ENCODE data around the gene OR1N2. TPM values are rescaled to one million over a fixed set of nuclear protein-coding genes. Genes with fewer than 3 reads are reported as not detected.

The OR1N2 gene
- total and polyA plus RNA-seq, 4 donors = not detected

GRCh38 chr9:122506964-122507363 is 45.9 kb upstream of the OR1N2 start:
- Histone ChIP-seq H3K9ac (ENCODE audit: low read depth in 1 of 2, low read length in 2 of 2) (no peak overlapping the region), H3K36me3 (ENCODE audit: control insufficient read depth in 4 of 4, insufficient read depth in 3 of 4, low read depth in 1 of 4, low read length in 3 of 4) (no peaks in the 10 kb centered on the region), H3K9me3 (ENCODE audit: control insufficient read depth in 4 of 4, low read length in 3 of 4) (no peaks in the 10 kb centered on the region), H3K27ac (ENCODE audit: low read depth in 1 of 2, low read length in 2 of 2) (no peak overlapping the region), H3K27me3 (ENCODE audit: control insufficient read depth in 4 of 4, insufficient read depth in 4 of 4, low read length in 3 of 4) (no peaks in the 10 kb centered on the region), H3K4me3 (ENCODE audit: low read depth in 1 of 3, low read length in 3 of 3) (no peak overlapping the region), H3K4me1 (ENCODE audit: control insufficient read depth in 4 of 4, insufficient read depth in 4 of 4, low read length in 3 of 4) (no peaks in the 10 kb centered on the region)
- TF ChIP-seq ZBTB33 (IDR thresholded peaks at IDR 0.05) (no peak), RXRA (IDR thresholded peaks at IDR 0.05) (no peak), SP1 (IDR thresholded peaks at IDR 0.05) (no peak), JUND (IDR thresholded peaks at IDR 0.05) (no peak)
- WGBS = 26% methylated on average over 2 of the region's 2 CpGs
- DNase-seq (ENCODE audit: low spot score) = no peak

- Histone ChIP-seq H3K27me3 (ENCODE audit: control insufficient read depth in 4 of 4, insufficient read depth in 4 of 4, low read length in 3 of 4) (no peaks in the 10 kb centered on the region), H3K9ac (ENCODE audit: low read depth in 1 of 2, low read length in 2 of 2) (no peak within 1 kb of the TSS), H3K36me3 (ENCODE audit: control insufficient read depth in 4 of 4, insufficient read depth in 3 of 4, low read depth in 1 of 4, low read length in 3 of 4) (no peaks in the 10 kb centered on the region), H3K9me3 (ENCODE audit: control insufficient read depth in 4 of 4, low read length in 3 of 4) (no peaks in the 10 kb centered on the region), H3K4me3 (ENCODE audit: low read depth in 1 of 3, low read length in 3 of 3) (no peak within 1 kb of the TSS), H3K4me1 (ENCODE audit: control insufficient read depth in 4 of 4, insufficient read depth in 4 of 4, low read length in 3 of 4) (no peaks in the 10 kb centered on the region), H3K27ac (ENCODE audit: low read depth in 1 of 2, low read length in 2 of 2) (no peak within 1 kb of the TSS)
- no peak for DNase-seq (ENCODE audit: low spot score)
- 75% methylated on average over 6 of the region's 6 CpGs for WGBS
- TF ChIP-seq ATF3 (IDR thresholded peaks at IDR 0.05) = no peak
- no peak for TF ChIP-seq NR2F2 (IDR thresholded peaks at IDR 0.05)
- no peak for TF ChIP-seq HNF4G (IDR thresholded peaks at IDR 0.05)
These were observed 42.4 kb upstream of the OR1N2 start, which contains the start of gene OR1J2 for GRCh38 chr9:122510502-122510901. OR1J2 (plus strand) TSS chr9:122510802; CDS start chr9:122510802, 0 bp downstream.

GRCh38 chr9:122518226-122518625 is 34.7 kb upstream of the OR1N2 start:
- no peaks in the 10 kb centered on the region for H3K4me1 ChIP-seq (ENCODE audit: control insufficient read depth in 4 of 4, insufficient read depth in 4 of 4, low read length in 3 of 4)
- no peaks in the 10 kb centered on the region for H3K36me3 ChIP-seq (ENCODE audit: control insufficient read depth in 4 of 4, insufficient read depth in 3 of 4, low read depth in 1 of 4, low read length in 3 of 4)
- H3K27ac ChIP-seq (ENCODE audit: low read depth in 1 of 2, low read length in 2 of 2) = no peak overlapping the region
- H3K9ac ChIP-seq (ENCODE audit: low read depth in 1 of 2, low read length in 2 of 2) = no peak overlapping the region
- H3K4me3 ChIP-seq (ENCODE audit: low read depth in 1 of 3, low read length in 3 of 3) = no peak overlapping the region
- H3K27me3 ChIP-seq (ENCODE audit: control insufficient read depth in 4 of 4, insufficient read depth in 4 of 4, low read length in 3 of 4) = peaks cover 0 to 2% (median 0%) of the 10 kb centered on the region in 4 donors
- WGBS = 51% methylated on average over 2 of the region's 2 CpGs
- H3K9me3 ChIP-seq (ENCODE audit: control insufficient read depth in 4 of 4, low read length in 3 of 4) = no peaks in the 10 kb centered on the region
- no peak for DNase-seq (ENCODE audit: low spot score)
- TF ChIP-seq SP1 (IDR thresholded peaks at IDR 0.05) (no peak), RAD21 (IDR thresholded peaks at IDR 0.05) (no peak), NR2F2 (IDR thresholded peaks at IDR 0.05) (no peak), ATF3 (IDR thresholded peaks at IDR 0.05) (no peak), MAX (IDR thresholded peaks at IDR 0.05) (no peak), RXRA (IDR thresholded peaks at IDR 0.05) (no peak), CTCF (IDR thresholded peaks at IDR 0.05; ENCODE audit: low read depth, low read length, missing input control) (no peak), GABPA (IDR thresholded peaks at IDR 0.05 in 1 of 2, conservative IDR thresholded peaks at IDR 0.05 in 1 of 2) (no peak)

Data from liver (tissue), 9 donors.